SU-DHL-6 (cell line): ENCODE data around the gene GNB1L.

Experiments
- CTCF ChIP-seq: fragments of 200-600 bp; sonication (generic); IDR thresholded peaks from one replicate; pipeline ENCODE4 v1.5.1; 2017; ENCODE audit warnings: antibody characterized with exemption, mild to moderate bottlenecking, low read length, moderate library complexity; ENCODE audit not compliant: insufficient read depth, poor library complexity, severe bottlenecking
- EZH2phosphoT487 ChIP-seq: fragments of 200-600 bp; sonication (generic), shearing (Covaris generic); conservative IDR thresholded peaks from 2 replicates; pipeline ENCODE4 v1.6.1; 2018; ENCODE audit warnings: mild to moderate bottlenecking, antibody characterized with exemption, low read length, moderate library complexity, mixed read lengths

- TF ChIP-seq CTCF (no peak), EZH2phosphoT487 (no peak)
These were observed 101.4 kb downstream of the GNB1L start for GRCh38 chr22:19753090-19753842.
